ENCODE measurements around the gene ELAVL1.

ELAVL1 gene

DNA sequence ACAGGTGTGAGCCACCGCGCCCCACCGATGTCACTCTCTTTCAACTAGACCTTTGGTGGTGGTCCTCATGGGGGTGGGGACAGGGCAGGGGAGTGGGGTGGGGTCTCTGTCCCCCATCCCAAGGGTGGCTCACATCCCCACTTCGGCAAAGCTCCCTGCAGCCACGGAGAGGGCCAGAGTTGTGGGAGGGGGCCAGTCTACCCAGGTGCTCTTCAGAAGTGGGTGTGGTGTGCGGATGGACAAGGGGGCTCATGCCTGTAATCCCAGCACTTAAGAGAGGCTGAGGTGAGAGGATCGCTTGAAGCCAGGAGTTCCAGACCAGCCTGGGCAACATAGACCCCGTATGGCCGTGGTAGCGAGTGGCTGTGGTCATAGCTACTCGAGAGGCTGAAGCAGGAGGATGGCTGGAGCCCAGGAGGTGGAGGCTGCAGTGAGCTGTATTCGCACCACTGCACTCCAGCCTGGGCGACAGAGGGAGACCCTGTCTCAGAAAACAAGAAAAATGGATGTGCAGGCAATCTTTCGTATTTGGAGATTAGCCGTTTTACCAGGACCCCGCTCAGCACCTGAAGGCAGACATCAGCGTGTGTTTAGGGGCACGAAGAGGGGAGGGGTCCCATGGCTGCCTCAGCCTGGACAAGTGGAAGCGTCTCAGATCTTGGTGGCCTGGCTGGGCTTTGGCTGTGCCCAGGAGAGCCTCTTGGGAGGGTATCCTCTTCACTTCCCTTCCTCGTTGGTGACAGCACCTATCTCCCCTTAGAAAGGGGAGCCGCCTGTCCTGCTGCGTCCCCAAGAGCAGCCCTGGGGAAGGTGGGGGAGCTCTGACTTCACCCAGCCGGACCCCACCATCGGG is 90.0 kb downstream of the ELAVL1 start:
- Mint-ChIP-seq H3K27me3 (peaks cover 33% of the 10 kb centered on the region), H3K4me1 (ENCODE audit: low read depth) (peaks cover 28% of the 10 kb centered on the region), H3K4me3 (peak overlapping the region; percentile 52), H3K36me3 (ENCODE audit: low read depth) (peaks cover 15% of the 10 kb centered on the region), H3K27ac (no peak overlapping the region), H3K9me3 (no peaks in the 10 kb centered on the region)

DNA sequence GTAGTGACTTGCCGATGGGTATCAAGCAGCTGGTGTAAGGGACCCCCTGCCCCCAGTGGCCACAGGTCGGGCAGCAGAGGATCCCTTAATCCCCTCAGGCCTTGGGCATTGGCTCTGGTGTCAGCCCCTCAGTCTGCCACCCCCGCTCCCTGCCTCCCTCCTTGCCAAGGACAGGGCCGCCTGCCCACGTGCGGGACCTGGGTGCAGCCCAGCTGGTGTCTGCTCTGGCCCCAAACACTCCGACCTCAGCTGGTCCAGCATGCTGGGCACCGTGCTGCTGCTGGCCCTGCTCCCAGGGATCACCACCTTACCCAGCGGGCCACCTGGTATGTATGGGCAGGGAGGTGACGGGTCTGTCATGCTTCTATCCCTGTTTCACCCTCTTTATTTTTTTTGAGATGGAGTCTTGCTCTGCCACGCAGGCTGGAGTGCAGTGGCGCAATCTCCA is 90.8 kb downstream of the ELAVL1 start, which contains the start of gene TGFBR3L:
Gene TGFBR3L (plus strand): TSS at position 233 of the 448 bp plus-strand sequence.
- peaks cover 17% of the 10 kb centered on the region for H3K36me3 Mint-ChIP-seq (ENCODE audit: low read depth)
- H3K27ac Mint-ChIP-seq = no peak within 1 kb of the TSS
- peak within 1 kb of the TSS; percentile 52 for H3K4me3 Mint-ChIP-seq
- H3K27me3 Mint-ChIP-seq = peaks cover 31% of the 10 kb centered on the region
- peaks cover 22% of the 10 kb centered on the region for H3K4me1 Mint-ChIP-seq (ENCODE audit: low read depth)
- H3K9me3 Mint-ChIP-seq = no peaks in the 10 kb centered on the region

DNA sequence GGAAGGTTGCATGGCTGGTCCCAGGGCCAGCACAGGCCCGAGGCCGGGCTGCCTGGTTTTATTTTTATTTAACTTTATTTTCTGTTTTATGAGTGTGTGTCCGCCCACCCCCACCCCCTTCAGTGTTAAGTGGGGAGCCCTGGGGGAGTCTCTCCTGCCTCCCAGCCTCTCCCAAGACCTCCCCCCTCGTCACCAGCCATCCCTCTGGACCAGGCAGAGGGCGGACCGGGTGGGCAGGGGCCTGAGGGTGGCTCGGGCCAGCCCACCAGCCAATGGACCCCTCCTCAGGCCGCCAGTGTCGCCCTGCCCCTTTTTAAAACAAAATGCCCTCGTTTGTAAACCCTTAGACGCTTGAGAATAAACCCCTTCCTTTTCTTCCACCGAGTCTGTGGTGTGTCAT is 91.3 kb downstream of the ELAVL1 start:
- Mint-ChIP-seq H3K36me3 (ENCODE audit: low read depth) (peaks cover 17% of the 10 kb centered on the region), H3K4me3 (no peak overlapping the region), H3K9me3 (no peaks in the 10 kb centered on the region), H3K27me3 (peaks cover 28% of the 10 kb centered on the region), H3K4me1 (ENCODE audit: low read depth) (peaks cover 20% of the 10 kb centered on the region), H3K27ac (no peak overlapping the region)

DNA sequence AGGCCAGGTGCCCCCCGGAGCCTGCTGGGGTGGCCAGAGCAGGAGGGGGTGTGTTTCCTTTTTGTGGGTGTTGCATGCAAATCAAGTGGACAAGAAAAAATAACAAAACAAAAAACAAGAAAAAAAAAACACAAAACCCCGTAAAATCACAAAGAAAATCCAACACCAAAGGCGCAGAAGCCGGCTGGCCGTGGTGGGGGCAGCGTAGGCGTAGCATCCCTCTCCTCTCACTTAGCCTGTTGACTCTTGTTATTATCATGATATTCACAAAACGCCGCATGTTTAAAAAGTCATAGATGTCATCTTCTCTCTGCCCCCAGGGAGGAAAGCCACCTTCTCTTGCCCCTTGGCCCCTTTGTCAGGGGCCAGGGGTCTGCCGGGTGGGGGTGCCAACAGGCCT is 91.8 kb downstream of the ELAVL1 start:
- Mint-ChIP-seq H3K36me3 (ENCODE audit: low read depth) (peaks cover 17% of the 10 kb centered on the region), H3K4me1 (ENCODE audit: low read depth) (peaks cover 20% of the 10 kb centered on the region), H3K9me3 (no peaks in the 10 kb centered on the region), H3K4me3 (no peak overlapping the region), H3K27me3 (peaks cover 28% of the 10 kb centered on the region), H3K27ac (no peak overlapping the region)

DNA sequence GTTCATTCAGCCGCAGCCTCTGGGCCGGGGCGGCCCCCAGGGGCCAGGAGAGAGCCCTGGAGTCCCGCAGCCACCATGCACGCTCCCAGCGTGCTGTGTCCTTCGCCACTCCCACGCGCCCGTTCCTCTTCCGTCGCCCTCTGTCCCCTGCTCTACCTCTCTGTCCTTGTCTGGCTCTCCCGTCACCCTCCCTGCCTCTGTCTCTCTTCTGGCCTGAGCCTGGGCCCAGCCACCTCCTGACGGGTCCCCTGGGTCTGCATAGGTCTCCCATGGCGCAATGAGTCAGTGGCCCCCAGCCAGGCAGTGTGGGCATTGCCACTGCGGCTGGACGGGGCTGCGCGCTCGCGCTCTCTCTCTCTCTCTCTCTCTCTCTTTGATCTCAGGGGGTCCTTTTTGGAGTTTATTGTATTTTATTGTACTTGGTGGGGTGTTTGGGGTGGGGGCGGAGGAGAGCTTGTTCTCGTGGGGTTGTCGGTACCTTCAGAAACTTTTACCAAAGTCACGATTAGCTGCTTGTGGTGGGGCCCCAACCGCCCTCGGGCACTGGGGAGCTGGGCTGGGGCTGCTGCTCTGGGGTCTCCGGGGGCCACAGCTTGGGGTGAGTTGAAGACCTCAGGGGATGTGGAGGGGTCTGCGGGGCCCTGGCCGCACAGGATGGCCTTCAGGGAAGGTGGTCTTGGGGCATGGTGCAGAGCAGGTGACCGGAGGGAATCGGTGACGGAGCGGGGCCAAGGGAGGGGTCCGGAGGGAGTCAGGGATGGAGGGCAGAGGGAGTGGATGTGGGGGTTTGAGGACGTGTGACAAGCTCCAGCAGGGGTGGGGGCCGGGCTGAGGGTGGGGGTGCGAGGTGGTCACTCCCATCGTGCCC is 92.5 kb downstream of the ELAVL1 start:
- no peaks in the 10 kb centered on the region for H3K9me3 Mint-ChIP-seq
- peaks cover 13% of the 10 kb centered on the region for H3K4me1 Mint-ChIP-seq (ENCODE audit: low read depth)
- peaks cover 21% of the 10 kb centered on the region for H3K27me3 Mint-ChIP-seq
- H3K36me3 Mint-ChIP-seq (ENCODE audit: low read depth) = peaks cover 17% of the 10 kb centered on the region
- H3K4me3 Mint-ChIP-seq = no peak overlapping the region
- no peak overlapping the region for H3K27ac Mint-ChIP-seq

DNA sequence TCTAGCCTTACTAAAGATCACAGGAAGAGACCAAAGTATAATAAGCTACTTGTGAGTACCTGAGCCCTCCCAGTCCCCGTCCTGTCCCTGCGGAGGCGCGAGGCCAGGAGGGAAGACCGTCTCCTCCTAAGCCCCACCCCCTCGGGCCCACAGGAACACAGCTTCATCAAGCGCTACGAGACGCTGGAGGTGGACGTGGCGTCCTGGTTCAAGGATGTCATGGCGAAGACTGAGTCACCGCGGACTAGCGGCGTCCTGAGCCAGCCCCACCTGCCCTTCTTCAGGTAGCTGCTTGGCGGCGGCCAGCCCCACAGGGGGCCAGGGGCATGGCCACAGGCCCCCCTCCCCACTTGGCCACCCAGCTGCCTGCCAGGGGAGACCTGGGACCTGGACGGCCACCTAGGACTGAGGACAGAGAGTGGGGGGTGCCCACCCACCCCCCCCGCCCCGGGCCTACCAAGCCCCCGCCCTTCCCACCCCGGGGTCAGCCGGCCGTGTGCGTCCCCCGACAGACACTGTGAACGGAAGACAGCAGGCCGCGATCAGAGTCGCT is 93.2 kb downstream of the ELAVL1 start:
- Mint-ChIP-seq H3K36me3 (ENCODE audit: low read depth) (peaks cover 17% of the 10 kb centered on the region), H3K4me1 (ENCODE audit: low read depth) (peaks cover 11% of the 10 kb centered on the region), H3K27ac (no peak overlapping the region), H3K9me3 (no peaks in the 10 kb centered on the region), H3K4me3 (no peak overlapping the region), H3K27me3 (peaks cover 20% of the 10 kb centered on the region)

DNA sequence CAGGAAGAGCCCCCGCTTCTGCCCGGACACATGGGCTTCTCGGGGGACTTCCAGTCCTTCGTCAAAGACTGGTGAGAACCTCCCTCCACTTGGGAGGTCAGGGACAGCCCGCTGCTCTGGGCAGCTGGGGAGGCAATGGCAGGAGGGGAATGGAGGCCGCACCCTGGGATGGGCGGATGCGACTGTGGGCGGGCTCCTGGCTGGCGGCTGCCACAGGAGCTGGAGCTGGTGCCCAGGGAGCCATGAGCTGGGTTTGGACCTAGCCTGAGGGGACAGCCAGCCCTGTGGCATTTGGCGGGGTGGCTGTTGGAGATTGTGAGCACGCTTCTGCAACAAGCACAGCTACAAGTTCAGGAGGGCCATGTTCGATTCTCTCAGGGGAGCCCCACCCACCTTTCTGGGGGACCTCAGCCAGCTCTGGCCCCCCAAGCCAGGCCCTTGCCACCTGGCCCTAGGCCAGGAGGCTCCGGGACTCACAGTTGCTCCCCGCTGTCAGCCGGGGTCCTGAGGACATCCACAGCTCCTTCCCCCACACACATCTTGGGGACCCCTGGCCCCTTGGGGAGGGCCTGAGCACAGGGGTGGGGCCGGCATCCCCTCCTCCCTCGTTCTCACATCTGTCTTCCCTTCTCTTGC is 93.8 kb downstream of the ELAVL1 start:
- peaks cover 16% of the 10 kb centered on the region for H3K27me3 Mint-ChIP-seq
- no peak overlapping the region for H3K27ac Mint-ChIP-seq
- no peaks in the 10 kb centered on the region for H3K9me3 Mint-ChIP-seq
- H3K36me3 Mint-ChIP-seq (ENCODE audit: low read depth) = peaks cover 17% of the 10 kb centered on the region
- H3K4me3 Mint-ChIP-seq = no peak overlapping the region
- peaks cover 7% of the 10 kb centered on the region for H3K4me1 Mint-ChIP-seq (ENCODE audit: low read depth)

DNA sequence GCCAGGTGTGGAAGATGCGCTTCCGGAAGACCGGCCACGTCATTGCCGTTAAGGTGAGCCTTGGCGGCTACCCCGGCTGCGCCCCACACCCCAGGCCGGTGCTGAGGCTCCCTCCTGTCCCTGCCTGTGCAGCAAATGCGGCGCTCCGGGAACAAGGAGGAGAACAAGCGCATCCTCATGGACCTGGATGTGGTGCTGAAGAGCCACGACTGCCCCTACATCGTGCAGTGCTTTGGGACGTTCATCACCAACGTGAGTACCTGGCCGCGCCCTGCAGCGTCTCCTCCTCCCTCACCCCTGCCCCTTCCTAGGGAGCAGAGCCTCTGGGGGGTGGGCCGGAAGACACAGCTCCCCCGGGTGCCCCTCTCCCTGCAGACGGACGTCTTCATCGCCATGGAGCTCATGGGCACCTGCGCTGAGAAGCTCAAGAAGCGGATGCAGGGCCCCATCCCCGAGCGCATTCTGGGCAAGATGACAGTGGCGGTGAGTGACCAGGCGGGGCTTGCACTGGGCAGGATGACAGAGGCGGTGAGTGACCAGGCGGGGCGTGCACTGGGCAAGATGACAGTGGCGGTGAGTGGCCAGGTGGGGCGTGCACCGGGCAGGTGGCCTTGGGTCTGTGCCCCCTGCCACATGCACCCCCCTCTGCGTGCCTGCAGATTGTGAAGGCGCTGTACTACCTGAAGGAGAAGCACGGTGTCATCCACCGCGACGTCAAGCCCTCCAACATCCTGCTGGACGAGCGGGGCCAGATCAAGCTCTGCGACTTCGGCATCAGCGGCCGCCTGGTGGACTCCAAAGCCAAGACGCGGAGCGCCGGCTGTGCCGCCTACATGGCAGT is 94.9 kb downstream of the ELAVL1 start:
- H3K27ac Mint-ChIP-seq = no peak overlapping the region
- peaks cover 12% of the 10 kb centered on the region for H3K27me3 Mint-ChIP-seq
- H3K36me3 Mint-ChIP-seq (ENCODE audit: low read depth) = peaks cover 17% of the 10 kb centered on the region
- H3K9me3 Mint-ChIP-seq = no peaks in the 10 kb centered on the region
- peaks cover 5% of the 10 kb centered on the region for H3K4me1 Mint-ChIP-seq (ENCODE audit: low read depth)
- no peak overlapping the region for H3K4me3 Mint-ChIP-seq

DNA sequence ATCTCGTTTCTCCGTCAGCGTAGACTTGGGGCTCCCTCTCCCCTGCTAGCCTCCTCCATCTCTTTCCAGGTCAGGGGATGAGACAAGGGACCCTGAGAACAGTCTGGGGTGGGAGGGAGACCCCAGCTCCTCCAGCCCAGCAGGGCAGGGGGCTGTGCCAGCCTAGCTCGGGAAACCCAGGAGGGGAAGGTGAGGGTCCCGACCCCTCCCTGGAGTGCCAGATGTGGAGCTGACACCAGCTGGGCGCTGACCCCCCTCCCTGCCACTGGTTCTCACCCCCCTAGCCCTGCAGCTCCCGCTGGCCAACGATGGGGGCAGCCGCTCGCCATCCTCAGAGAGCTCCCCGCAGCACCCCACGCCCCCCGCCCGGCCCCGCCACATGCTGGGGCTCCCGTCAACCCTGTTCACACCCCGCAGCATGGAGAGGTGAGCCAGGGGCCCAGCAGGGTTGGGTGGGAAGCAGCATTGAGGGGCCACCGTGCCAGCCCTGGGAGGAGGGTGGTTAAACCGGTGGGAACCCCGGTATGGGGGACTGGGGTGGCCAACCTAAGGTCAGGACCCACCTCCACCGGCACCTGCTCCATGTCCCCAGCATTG is 95.9 kb downstream of the ELAVL1 start:
- peaks cover 11% of the 10 kb centered on the region for H3K4me1 Mint-ChIP-seq (ENCODE audit: low read depth)
- H3K4me3 Mint-ChIP-seq = no peak overlapping the region
- peaks cover 17% of the 10 kb centered on the region for H3K36me3 Mint-ChIP-seq (ENCODE audit: low read depth)
- H3K27me3 Mint-ChIP-seq = peaks cover 2% of the 10 kb centered on the region
- no peak overlapping the region for H3K27ac Mint-ChIP-seq
- H3K9me3 Mint-ChIP-seq = no peaks in the 10 kb centered on the region

DNA sequence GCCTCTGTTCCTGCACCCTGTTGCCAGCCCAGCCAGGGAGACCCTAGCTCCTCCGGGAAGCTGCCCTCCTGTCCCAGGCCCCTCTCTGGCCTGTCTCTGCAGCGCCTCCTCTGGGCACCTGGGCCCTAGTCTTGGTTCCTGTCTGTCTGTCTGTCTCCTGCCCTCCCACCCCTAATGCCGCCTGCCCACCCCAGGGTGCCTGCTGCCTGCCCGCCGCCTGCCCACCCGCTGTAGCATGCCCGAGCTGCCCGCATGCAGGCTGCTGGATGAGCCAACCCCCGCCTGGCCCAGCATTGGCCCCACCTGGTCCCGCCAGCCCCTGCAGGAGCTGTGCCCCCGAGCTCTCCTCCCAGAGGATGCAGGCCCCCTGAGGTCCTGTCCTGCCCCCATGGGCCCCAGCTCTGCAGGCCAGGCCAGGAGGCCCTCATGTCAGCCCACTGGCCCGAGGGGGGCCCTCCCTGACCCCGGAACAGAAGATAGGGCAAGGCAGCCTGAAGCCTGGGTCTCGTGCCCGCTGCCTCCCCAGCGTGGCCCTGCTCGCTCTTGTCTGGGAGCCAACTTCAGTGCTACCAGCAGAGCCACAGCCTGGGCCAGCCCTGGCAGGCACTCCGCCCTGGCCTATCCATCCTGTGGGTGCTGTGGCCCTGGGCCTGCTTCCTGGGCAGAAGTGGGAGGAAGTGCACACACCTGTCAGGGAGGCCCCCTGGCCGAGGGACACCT is 96.5 kb downstream of the ELAVL1 start:
- no peak overlapping the region for H3K27ac Mint-ChIP-seq
- peaks cover 13% of the 10 kb centered on the region for H3K4me1 Mint-ChIP-seq (ENCODE audit: low read depth)
- H3K9me3 Mint-ChIP-seq = no peaks in the 10 kb centered on the region
- H3K27me3 Mint-ChIP-seq = no peaks in the 10 kb centered on the region
- H3K4me3 Mint-ChIP-seq = no peak overlapping the region
- peaks cover 17% of the 10 kb centered on the region for H3K36me3 Mint-ChIP-seq (ENCODE audit: low read depth)

Data from stimulated activated naive CD8-positive, alpha-beta T cell treated with anti-CD3 and anti-CD28 coated beads, Interleukin-15, Interleukin-2, amounts not matched to agents 100 ng/mL and 50 ng/mL, for 24 hours (primary cell).